Endometrial microvascular endothelial cells (primary cell): ENCODE results near the gene GAD2. TPM values are rescaled to one million over a fixed set of nuclear protein-coding genes. Genes with fewer than 3 reads are reported as not detected.

ENCODE experiments used
- in situ Hi-C: cut with HindIII; loops from 2 replicates; pipeline ENCODE4 v1.10.0; 2017; ENCODE audit warnings: low sequenced_read_pairs, low pct_unique_long_range_greater_than_20kb; ENCODE audit errors: inconsistent ontology term
- total RNA-seq: library from RNA; depleted of rRNA; stranded (reverse); fragments of >200 nt; gene quantifications from one replicate; pipeline ENCODE4 v1.2.3, GENCODE V29; 2015; ENCODE audit errors: inconsistent ontology term

GAD2 gene
- not detected for total RNA-seq

- in situ Hi-C loops = no loop called here
These were observed at the start of gene GAD2 for GRCh38 chr10:26216585-26217395. Gene GAD2 (plus strand): TSS chr10:26216774. CDS start chr10:26216810, 36 bp downstream.

- in situ Hi-C loops = no loop called here
These were observed 47.1 kb upstream of the GAD2 start for GRCh38 chr10:26169466-26169865.

DNA sequence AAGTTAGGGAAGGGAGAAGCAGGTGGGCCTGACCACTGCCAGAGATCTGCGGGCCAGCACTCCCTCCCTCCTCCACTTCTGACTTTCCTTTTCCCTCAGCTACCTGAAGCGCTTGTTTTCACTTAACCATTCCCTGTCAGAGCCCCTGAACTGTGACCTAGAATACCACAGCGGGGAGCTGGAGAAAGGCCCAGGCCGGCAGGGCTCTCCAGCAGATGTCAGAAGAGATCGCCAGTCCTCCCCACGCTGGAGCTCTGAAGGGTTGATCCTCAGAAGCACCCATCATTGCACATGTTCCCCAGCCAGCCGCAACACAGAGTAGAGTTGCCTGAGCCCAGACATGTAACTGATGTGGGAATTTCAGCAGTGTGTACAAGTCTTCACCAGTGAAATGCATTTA, 44.4 kb upstream of the GAD2 start:
- in situ Hi-C loops = no loop called here

DNA sequence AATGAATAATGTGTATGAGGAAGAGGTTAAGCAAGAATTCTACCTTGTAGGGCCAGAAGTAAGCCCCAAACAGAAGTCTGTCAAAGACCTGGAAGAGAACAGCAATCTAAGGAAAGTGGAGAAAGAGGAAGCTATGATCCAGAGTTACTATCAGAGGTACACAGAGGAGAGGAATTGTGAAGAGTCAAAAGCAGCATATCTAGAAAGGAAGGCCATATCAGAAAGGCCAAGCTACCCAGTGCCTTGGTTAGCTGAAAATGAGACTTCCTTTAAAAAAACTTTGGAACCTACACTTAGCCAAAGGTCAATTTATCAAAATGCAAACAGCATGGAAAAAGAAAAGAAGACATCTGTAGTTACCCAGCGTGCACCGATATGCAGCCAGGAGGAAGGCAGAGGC, 42.7 kb upstream of the GAD2 start:
- in situ Hi-C loops = no loop called here

GRCh38 chr10:26177341-26177740, 39.2 kb upstream of the GAD2 start:
- in situ Hi-C loops = no loop called here

GRCh38 chr10:26194275-26194674, 22.3 kb upstream of the GAD2 start:
- in situ Hi-C loops = no loop called here

DNA sequence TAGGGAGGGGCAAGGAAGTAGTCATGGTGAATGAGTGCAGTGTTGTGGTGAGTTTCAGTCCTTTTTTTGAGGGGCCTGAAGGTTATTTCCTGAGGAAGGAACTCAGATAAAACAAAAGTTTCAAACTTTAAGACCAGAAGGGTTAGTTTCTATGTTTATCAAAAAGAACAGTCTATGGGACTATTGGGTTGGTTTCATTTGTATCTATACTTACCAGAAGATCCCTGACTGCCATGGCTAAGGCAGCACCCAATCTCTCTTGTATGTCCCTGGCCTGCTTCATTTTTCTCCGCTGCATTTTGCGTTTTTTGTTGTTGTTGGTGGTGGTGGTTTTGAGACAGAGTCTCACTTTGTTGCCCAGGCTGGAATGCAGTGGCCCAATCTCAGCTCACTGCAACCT, 19.3 kb upstream of the GAD2 start:
- in situ Hi-C loops = no loop called here

DNA sequence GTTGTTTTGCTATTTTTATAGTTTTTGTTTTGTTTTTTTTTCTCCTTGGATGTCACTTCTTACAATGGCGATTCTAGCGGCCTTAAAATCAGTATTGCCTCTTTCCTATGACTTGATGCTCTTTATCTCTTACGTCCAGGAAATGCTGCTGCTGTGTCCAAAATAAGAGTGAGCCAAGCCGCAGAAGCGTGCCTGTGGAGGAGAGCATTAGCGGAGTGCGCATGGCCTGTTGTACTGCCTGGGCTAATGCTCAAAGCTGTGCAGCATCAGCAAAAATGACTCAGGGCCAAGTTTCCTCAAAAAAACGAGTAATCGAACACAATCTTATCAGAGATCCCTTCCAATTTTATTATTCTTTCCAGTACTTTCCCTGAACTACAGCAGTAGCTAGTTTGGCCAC, 18.5 kb upstream of the GAD2 start:
- in situ Hi-C loops = no loop called here

DNA sequence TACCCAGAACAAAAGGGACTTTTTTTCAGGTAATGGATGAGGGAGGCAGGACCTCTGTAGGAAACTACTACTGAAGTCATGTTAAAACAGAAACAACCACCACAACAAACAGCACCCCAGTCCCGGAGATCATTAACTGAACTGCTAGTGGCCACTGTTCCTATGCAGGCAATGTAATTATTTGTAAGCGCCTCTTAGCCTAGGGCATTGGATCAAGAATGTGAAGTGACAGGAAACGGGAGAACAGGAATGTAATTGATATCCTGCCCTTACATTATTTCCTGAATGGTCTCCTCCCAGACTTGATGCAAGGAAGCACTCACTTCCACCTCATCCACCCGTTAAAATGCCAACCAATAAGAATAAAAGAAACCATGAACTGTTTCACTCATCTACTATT, 16.7 kb upstream of the GAD2 start:
- in situ Hi-C loops = no loop called here

- in situ Hi-C loops = no loop called here
These were observed 11.4 kb upstream of the GAD2 start for GRCh38 chr10:26205223-26205622.

DNA sequence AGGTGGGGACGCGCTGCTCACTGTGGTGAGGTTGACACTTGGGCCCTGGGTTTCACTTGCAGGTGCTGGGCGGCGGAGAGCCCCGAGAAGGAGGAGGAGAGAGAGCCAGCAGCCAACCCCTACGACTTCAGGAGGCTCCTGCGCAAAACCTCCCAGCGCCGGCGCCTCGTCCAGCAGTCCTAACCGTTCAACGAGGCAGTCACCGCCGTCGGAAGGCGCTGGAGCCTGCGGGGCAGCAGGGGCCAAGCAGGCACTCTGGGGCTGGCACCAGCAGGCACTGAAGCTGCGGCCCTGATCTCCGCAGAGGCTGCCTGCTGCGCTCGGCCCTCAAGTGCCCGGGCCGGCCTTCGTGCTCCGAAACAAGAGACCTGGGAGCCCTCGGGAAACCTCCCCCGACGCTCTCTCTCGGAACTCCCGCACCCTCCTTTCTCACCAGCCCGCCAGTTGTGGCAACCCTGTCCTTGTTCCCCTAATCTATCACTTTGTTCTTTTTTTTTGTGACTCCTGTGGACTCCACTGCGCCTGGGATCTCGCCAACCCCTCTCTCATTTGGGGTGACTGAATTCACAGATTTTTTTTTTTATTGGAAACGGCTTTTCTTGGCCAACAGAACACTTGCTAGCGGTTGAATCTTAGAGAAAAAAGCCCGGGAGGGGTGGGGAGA, 4.7 kb upstream of the GAD2 start:
- in situ Hi-C loops = no loop called here

- in situ Hi-C loops = no loop called here
These were observed 4.1 kb upstream of the GAD2 start for GRCh38 chr10:26212511-26212910.

GRCh38 chr10:26213157-26213800, 3.3 kb upstream of the GAD2 start:
- in situ Hi-C loops = no loop called here

- in situ Hi-C loops = no loop called here
These were observed 2.6 kb upstream of the GAD2 start for GRCh38 chr10:26214004-26214403.

DNA sequence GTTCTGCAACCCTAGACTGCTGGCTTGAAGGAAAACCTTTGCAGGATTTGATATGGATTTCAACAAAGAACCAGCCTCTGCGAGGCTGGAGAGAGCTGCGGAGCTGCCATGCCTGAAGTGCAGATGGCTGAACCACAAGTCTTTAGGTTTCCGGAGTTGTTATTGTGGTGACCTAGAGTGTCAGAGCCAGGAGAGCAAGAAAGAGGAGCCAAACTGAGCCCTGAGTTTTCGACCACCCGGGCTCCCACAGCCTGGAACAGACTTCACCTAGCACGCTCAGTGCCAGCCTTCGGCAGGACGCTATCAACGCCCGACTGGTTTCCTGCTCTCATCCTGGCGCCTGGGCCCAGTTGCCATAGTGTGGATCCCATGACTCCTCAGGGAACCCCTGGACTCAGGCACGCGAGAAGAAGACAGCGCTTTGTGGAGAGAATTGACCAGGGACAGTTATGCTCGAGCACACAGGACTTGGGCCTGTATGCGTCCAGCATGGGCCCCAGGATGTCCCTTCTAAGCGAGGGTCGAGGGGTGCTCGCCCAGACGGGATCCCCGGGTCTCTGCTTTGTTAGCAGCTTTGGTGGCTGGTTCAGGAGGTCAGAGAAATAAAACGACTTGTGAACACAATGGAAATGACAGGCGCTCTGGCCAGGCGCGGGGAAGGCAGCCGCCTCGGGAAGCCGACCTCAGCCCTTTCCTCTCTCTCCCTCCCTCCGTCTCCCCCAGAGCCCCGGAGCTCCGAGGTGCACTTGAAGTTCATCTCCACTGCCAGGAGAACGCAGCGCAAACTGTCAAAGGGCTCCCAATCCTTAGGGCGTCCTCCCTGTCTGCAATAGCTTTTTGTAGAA, 1.8 kb upstream of the GAD2 start:
- in situ Hi-C loops = no loop called here

- in situ Hi-C loops = no loop called here
These were observed 1.1 kb upstream of the GAD2 start for GRCh38 chr10:26215396-26215934.

DNA sequence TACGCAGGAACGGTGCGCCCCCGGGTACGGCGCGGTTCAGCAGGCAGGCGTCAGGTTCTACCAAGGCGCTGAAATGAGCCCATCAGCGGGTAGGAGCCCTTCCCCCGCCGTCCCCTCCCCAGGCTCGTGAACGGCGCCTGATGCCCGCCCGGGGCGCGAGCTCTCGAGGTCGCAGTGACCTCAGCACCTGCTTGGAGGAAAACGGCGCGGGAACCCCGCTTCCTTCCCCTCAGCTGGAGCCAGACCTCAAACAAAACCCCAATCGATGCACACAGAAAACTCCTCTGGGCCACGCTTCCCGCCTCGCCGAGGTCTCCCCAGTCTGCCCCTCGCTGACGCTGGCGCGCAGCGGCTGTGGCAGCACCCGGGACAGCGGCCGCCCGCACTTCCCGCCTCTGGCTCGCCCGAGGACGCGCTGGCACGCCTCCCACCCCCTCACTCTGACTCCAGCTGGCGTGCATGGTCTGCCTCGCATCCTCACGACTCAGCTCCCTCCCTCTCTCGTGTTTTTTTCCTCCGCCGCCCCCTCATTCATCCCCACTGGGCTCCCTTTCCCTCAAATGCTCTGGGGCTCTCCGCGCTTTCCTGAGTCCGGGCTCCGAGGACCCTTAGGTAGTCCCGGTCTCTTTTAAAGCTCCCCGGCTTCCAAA, 514 bp upstream of the GAD2 start:
- in situ Hi-C loops = no loop called here

- in situ Hi-C loops = no loop called here
These were observed 967 bp downstream of the GAD2 start for GRCh38 chr10:26217396-26218086.
